Stimulated activated CD8-positive, alpha-beta memory T cell treated with anti-CD3 and anti-CD28 coated beads, Interleukin-12 subunit alpha, Interleukin-12 subunit beta, amount 100 ng/mL, for 4 hours (primary cell): Measurements from ENCODE around the gene ZC3H8.
A peak's percentile ranks its signal among the peaks of the same experiment; 100 is the strongest.

Source experiments
- DNase-seq: peaks from one replicate; pipeline ENCODE4 v3.0.0-alpha.2; 2020; ENCODE audit warnings: low read depth

Gene ZC3H8

GRCh38 chr2:112195167-112195766 lies 59.6 kb downstream of the ZC3H8 start:
- DNase-seq = no peak

- no peak for DNase-seq
Measured at GRCh38 chr2:112194482-112194881, 60.4 kb downstream of the ZC3H8 start.

- DNase-seq = no peak
Measured at GRCh38 chr2:112194028-112194427, 60.8 kb downstream of the ZC3H8 start.

DNA sequence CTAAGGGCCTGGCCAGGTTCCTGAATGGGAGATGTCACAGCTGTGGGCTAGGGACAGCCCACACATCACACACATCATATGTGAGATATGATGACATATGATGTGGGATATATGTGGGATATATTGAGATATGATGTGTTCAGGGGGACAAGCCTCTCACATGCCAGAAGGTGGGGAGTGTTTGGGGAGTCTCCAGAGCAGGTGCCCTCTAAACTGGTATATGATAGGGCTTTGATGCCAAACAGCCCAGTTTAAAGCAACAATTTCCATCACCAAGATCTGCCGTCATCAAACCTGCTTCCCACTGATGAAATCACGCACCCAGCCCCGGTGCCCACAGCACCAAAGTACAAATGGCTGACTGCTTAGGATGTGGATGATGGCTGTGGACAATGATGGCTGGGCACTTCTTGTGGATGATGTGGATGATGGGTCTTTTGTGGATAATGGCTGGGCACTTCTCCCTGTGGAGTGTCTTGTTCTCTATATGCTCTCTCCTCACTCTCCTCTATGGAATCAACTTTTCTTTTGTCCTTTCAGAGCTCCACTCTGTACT lies 65.8 kb downstream of the ZC3H8 start:
- DNase-seq = no peak

GRCh38 chr2:112187805-112188596 lies 66.8 kb downstream of the ZC3H8 start:
- peak; percentile 62 for DNase-seq

DNA sequence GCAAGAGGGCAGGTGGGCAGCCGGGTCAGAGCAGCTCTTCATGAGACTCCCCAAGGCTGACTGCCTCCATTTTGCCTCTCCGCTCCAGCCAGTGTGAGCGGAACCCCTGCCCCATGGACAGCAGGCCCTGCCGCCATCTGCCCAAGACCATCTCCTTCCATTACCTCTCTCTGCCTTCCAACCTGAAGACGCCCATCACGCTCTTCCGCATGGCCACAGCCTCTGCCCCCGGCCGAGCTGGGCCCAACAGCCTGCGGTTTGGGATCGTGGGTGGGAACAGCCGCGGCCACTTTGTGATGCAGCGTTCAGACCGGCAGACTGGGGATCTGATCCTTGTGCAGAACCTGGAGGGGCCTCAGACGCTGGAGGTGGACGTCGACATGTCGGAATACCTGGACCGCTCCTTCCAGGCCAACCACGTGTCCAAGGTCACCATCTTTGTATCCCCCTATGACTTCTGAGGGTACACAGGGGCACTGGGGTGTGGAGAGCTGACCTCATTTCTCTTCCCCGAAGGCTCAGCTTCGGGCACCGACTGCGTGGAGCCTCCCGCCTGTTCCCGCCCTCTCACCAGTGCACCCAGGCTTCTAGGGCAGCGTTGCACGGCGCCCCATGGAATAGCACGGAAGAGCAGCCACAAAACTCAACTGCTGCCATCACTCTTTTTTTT lies 67.7 kb downstream of the ZC3H8 start:
- no peak for DNase-seq

DNA sequence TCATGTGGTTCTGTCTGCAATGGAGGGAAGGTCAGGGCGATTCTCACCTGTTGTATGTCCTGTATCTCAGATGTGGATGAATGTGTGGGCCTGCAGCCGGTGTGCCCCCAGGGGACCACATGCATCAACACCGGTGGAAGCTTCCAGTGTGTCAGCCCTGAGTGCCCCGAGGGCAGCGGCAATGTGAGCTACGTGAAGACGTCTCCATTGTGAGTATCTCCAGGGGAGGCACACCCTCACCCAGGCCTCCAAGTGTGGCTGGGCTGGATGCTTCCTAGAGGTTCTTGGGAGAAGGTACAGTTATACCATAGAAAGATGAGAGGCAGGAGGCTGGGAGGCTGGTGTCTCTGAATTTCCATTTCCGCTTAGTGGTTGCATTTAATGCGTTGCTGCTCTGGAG lies 69.7 kb downstream of the ZC3H8 start:
- no peak for DNase-seq

GRCh38 chr2:112184121-112184520 lies 70.7 kb downstream of the ZC3H8 start:
- DNase-seq = no peak

DNA sequence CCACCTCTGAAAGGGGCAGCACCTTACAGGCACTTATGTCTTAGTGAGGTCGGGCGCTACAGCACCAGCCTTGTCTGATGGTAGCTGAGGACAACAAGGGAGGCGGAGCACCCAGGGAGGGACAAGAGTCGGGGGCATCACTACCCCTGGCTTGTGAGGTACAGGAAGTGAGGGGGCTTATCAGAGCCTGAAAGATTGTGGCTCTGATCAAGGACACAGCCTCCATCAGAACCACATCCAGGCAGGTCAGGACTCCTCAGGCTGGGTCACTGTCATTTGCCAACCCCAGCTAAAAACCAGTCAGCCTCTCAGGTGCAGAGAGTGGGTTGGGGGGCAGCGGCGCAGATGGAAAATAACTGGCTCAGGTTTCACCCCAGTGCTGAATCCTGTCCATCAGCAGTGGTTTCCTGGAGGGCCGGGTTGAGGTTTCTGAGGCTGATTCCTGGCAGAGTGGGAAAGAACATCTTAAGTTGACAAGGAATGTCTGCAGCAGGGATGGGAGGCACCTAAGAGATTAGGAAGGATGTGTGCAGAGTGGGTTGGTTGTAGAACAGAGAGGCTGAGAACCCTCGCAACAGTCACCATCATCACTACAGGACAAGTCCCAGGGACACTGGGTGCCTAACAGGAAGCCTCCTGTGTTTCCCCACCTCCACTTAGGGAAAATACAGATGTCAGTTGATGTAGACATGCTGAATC lies 71.4 kb downstream of the ZC3H8 start:
- DNase-seq = no peak

DNA sequence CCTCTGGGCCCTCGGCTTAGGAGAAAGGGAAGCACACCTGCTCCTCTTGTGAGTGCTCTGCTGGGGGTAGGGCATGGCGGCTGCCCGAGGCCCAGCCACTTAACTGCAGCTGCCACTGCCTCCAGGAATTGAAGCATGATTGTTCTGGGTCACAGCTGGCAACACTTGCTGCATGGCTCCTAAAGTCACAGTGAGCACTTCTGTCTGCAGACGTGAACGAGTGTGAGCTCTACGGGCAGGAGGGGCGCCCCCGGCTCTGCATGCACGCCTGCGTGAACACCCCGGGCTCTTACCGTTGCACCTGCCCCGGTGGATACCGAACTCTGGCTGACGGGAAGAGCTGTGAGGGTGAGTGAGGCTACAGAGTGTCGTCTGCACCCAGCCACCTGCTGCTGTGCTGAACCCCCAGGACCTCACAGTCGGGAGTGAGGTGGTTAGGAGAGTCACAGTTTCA lies 72.2 kb downstream of the ZC3H8 start:
- no peak for DNase-seq

- DNase-seq = no peak
Measured at GRCh38 chr2:112181571-112182290, 73.1 kb downstream of the ZC3H8 start.

- DNase-seq = no peak
Measured at GRCh38 chr2:112175958-112176573, 78.8 kb downstream of the ZC3H8 start.

- DNase-seq = no peak
Measured at GRCh38 chr2:112175333-112175732, 79.5 kb downstream of the ZC3H8 start.

DNA sequence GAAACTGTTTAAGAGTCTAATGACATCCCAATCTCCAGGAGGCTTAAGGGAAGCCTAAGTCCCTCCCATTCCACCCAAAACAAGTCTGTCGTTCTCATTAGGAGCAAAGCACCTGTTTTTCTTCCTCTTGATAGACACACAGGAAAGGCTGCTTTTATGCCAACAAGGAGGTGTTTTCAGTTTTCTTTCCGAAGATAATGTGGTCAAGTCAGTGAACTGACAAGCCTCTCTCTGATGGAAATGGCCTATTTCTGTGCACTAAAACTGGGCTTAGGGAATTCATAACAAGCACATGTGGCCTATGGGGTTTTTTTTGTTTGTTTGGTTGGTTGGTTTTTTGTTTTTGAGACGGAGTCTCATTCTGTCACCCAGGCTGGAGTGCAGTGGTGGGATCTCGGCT lies 80.5 kb downstream of the ZC3H8 start:
- DNase-seq = no peak

DNA sequence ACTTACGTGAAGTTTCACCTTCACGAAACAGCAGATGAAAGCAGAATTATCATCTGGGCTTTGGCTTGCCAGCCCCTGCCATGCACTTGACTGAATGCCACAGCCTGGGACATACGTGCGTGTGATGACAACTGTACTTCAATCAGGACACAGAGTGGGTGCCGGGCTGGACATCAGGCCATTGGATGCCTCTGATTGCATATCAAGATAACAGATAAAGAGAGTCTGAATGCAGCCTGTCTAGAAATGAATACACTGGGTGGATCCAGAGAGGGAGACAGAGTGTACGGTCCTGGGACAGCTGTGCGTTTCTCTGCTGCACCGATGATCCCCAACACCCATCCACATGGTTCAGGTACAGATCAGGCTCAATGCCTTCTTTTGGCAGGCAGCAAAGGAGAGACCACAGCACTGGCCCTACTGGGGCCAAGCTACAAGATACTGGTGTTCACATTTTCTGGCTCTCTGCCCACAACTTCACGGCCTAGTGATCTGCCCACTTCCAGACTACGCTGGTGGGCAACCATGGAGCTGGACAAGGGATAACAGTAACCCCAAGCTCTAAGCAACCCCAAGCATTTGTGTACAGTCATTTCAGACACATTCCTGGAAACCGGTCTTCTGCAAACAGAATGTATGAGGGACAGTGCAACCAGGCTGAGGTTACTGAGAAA lies 81.1 kb downstream of the ZC3H8 start:
- no peak for DNase-seq

DNA sequence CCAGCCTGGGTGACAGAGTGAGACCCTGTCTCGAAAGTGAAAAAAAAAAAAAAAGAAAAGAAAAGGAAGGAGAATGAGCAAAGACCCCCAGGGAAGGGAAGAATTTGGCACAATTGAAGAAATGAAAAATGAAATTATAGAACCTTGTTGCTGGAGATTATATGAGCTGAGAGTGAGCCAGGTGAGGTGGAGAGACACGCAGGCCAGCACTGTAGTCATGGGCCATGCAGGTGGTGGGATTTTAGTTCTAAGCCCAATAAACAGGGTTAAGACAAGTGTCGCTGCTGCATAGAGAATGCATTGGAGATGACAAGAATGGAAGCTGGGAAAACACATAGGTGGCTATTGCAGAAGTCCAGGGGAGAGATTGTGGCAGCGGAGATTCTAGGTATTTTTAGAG lies 84.3 kb downstream of the ZC3H8 start:
- DNase-seq = no peak

- no peak for DNase-seq
Measured at GRCh38 chr2:112168422-112169124, 86.3 kb downstream of the ZC3H8 start.

GRCh38 chr2:112166806-112167499 lies 87.9 kb downstream of the ZC3H8 start:
- DNase-seq = no peak

DNA sequence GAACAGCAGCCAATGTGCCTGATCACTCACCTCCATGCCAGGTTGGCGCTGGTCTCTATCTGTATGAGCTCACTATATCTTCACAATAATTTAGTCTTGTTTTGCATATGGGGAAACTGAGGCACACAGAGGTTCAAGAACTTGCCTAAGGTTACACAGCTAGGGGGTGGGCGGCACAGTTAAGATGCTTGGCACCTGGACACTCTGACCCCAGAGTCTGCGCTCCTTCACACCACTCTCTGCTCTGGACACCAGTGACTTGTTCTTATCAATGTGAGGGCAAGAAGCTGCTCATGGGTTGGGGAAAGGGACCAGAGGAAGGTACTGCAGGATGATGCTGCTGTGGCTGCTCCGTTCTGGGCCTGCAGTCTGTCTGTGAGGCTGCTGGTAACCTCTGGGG lies 89.5 kb downstream of the ZC3H8 start:
- no peak for DNase-seq
